ENCODE measurements around the gene MAP3K1. TPM values are rescaled to one million over a fixed set of nuclear protein-coding genes. Genes with fewer than 3 reads are reported as not detected.
A peak's percentile ranks its signal among the peaks of the same experiment; 100 is the strongest.

Gene MAP3K1
- total and polyA plus RNA-seq, 9 of the 15 experiments (the other 6 are each of a cell fraction or from before 2014, with no cell fraction given), result 3.9 to 13.9 (median 7.5) TPM

GRCh38 chr5:56908942-56909293, 93.6 kb downstream of the MAP3K1 start (continued):
- TF ChIP-seq GATAD2B (IDR thresholded peaks at IDR 0.05; ENCODE audit: borderline replicate concordance), result no peak
- TF ChIP-seq, protein P1, sequence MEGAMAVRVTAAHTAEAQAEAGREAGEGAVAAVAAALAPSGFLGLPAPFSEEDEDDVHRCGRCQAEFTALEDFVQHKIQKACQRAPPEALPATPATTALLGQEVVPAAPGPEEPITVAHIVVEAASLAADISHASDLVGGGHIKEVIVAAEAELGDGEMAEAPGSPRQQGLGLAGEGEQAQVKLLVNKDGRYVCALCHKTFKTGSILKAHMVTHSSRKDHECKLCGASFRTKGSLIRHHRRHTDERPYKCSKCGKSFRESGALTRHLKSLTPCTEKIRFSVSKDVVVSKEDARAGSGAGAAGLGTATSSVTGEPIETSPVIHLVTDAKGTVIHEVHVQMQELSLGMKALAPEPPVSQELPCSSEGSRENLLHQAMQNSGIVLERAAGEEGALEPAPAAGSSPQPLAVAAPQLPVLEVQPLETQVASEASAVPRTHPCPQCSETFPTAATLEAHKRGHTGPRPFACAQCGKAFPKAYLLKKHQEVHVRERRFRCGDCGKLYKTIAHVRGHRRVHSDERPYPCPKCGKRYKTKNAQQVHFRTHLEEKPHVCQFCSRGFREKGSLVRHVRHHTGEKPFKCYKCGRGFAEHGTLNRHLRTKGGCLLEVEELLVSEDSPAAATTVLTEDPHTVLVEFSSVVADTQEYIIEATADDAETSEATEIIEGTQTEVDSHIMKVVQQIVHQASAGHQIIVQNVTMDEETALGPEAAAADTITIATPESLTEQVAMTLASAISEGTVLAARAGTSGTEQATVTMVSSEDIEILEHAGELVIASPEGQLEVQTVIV (CRISPR knock-in tag; IDR thresholded peaks at IDR 0.05; ENCODE audit: borderline replicate concordance), result no peak
- TF ChIP-seq BRD4 (IDR thresholded peaks at IDR 0.05), result no peak
- TF ChIP-seq ADNP (tag; IDR thresholded peaks at IDR 0.05), result no peak
- no peak for TF ChIP-seq ATF1 (CRISPR knock-in tag; IDR thresholded peaks at IDR 0.05)
- peak; percentile 72; the same call in 1 of the 2 replicates for TF ChIP-seq ATF1 (tag; IDR thresholded peaks at IDR 0.05)
- TF ChIP-seq, protein P2, sequence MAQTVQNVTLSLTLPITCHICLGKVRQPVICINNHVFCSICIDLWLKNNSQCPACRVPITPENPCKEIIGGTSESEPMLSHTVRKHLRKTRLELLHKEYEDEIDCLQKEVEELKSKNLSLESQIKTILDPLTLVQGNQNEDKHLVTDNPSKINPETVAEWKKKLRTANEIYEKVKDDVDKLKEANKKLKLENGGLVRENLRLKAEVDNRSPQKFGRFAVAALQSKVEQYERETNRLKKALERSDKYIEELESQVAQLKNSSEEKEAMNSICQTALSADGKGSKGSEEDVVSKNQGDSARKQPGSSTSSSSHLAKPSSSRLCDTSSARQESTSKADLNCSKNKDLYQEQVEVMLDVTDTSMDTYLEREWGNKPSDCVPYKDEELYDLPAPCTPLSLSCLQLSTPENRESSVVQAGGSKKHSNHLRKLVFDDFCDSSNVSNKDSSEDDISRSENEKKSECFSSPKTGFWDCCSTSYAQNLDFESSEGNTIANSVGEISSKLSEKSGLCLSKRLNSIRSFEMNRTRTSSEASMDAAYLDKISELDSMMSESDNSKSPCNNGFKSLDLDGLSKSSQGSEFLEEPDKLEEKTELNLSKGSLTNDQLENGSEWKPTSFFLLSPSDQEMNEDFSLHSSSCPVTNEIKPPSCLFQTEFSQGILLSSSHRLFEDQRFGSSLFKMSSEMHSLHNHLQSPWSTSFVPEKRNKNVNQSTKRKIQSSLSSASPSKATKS (CRISPR knock-in tag; IDR thresholded peaks at IDR 0.05), result no peak
- TF ChIP-seq RAD21 (CRISPR knock-in tag; conservative IDR thresholded peaks at IDR 0.05 in 1 of 2, IDR thresholded peaks at IDR 0.05 in 1 of 2), result no peak
- no peak for TF ChIP-seq ZNF121 (CRISPR knock-in tag; conservative IDR thresholded peaks at IDR 0.05)
- TF ChIP-seq CHD7 (IDR thresholded peaks at IDR 0.05; ENCODE audit: low read depth, low read length), result no peak
- no peak for TF ChIP-seq NCOA4 (IDR thresholded peaks at IDR 0.05; ENCODE audit: partially characterized antibody)
